Bronchial epithelial cell (primary cell): Measurements from ENCODE around the gene PRIMPOL. TPM values are rescaled to one million over a fixed set of nuclear protein-coding genes. Genes with fewer than 3 reads are reported as not detected.
A peak's percentile ranks its signal among the peaks of the same experiment; 100 is the strongest.
"Not testable (repeated sequence)": the region's sequence is repeated elsewhere in the genome, so short reads cannot be mapped to it uniquely, and the experiment has no call there.

Experiments used
- DNase-seq: peaks from one replicate; pipeline ENCODE4 v3.0.0-alpha.2; 2010; ENCODE audit warnings: low read depth
- FAIRE-seq: peaks from 2 replicates; lab custom pipeline; 2011; peaks lifted over from hg19 to GRCh38; lab: Jason Lieb, UNC
- H3K27me3 ChIP-seq: 2 replicates; pipeline ENCODE4 v1.5.1; 2011; ENCODE audit warnings: low read length; ENCODE audit not compliant: control insufficient read depth, insufficient read depth
- H3K36me3 ChIP-seq: 2 replicates; pipeline ENCODE4 v1.5.1; 2011; ENCODE audit warnings: low read length; ENCODE audit not compliant: control insufficient read depth, insufficient read depth
- H3K4me3 ChIP-seq: 2 replicates; pipeline ENCODE4 v1.5.1; 2011; ENCODE audit warnings: mild to moderate bottlenecking, low read depth, low read length, control low read depth
- CTCF ChIP-seq: IDR thresholded peaks from 2 replicates; pipeline ENCODE4 v1.5.1; 2011; ENCODE audit warnings: mild to moderate bottlenecking, moderate library complexity, low read length, control low read depth, inconsistent platforms; ENCODE audit not compliant: insufficient read depth, severe bottlenecking
- total RNA-seq: library from RNA; depleted of rRNA; stranded (reverse); fragments of >200 nt; gene quantifications from 2 replicates; pipeline ENCODE4 v1.2.1, GENCODE V29; 2014

The PRIMPOL gene
- total RNA-seq, 1 donor from 2014 or later = 6.3 TPM

DNA sequence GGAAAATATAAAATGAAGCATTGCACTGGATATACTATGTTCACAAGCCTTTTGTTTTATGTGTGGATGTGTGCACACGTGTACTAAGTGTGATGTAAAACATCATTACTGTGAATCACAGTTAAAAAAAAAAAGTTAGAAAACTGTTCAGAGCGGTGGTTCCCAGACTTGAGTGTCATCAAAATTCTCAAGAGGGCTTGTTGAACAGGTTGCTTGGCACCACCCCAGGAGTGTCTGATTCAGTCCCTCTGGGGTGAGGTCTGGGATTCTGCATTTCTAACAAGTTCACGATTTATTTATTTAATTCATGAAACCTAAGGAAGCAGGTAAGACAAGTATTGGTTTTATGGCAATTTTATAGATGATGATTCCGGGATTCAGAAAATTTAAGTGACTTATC lies 82.6 kb downstream of the PRIMPOL start:
- TF ChIP-seq CTCF = no peak
- Histone ChIP-seq H3K4me3 (no peak overlapping the region), H3K36me3 (no peaks in the 10 kb centered on the region), H3K27me3 (no peaks in the 10 kb centered on the region)
- FAIRE-seq (no peak), DNase-seq (peak; percentile 98)

- no peak for FAIRE-seq
- peak; percentile 92 for DNase-seq
- Histone ChIP-seq H3K4me3 (peak within 1 kb of the TSS; percentile 72), H3K36me3 (no peaks in the 10 kb centered on the region), H3K27me3 (no peaks in the 10 kb centered on the region)
- no peak for TF ChIP-seq CTCF
Observed at GRCh38 chr4:184733654-184734524, 84.4 kb downstream of the PRIMPOL start, which contains the start of gene CENPU. Gene CENPU, minus strand, starts transcription at chr4:184734096. Its CDS starts 34 bp downstream, at chr4:184734062.

GRCh38 chr4:184734758-184735157 lies 85.2 kb downstream of the PRIMPOL start:
- Histone ChIP-seq H3K36me3 (no peaks in the 10 kb centered on the region), H3K4me3 (peak overlapping the region; percentile 72), H3K27me3 (no peaks in the 10 kb centered on the region)
- TF ChIP-seq CTCF = no peak
- no peak for FAIRE-seq
- DNase-seq = no peak

DNA sequence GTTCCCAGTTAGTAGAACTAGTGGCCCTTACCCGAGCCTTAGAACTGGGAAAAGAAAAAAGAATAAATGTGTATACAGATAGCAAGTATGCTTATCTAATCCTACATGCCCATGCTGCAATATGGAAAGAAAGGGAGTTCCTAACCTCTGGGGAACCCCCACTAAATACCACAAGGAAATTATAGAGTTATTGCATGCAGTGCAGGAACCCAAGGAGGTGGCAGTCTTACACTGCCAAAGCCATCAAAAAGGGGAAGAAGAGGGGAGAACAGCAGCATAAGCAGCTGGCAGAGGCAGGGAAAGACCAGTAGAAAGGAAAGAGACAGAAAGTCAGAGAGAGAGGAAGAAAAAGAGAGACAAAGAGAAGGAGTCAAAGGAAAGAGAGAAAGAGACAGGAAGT lies 90.0 kb downstream of the PRIMPOL start:
- H3K4me3 ChIP-seq, DNase-seq, H3K27me3 ChIP-seq, FAIRE-seq, H3K36me3 ChIP-seq: not testable (repeated sequence)

DNA sequence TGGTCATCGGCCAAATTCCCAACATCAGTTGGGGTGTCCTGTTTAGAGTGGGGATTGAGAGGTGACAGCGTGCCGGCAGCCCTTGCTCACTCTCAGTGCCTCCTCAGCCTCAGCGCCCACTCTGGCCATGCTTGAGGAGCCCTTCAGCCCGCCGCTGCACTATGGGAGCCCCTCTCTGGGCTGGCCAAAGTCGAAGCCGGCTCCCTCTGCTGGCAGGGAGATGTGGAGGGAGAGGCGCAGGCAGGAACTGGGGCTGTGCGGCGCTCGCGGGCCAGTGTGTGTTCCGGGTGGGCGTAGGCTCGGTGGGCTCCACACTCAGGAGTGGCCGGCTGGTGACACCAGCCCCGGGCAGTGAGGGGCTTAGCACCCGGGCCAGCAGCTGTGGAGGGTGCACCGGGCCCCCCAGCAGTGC lies 91.4 kb downstream of the PRIMPOL start:
- TF ChIP-seq CTCF = no peak
- H3K4me3 ChIP-seq = no peak overlapping the region
- FAIRE-seq (no peak), DNase-seq (no peak)
- H3K36me3 ChIP-seq = no peaks in the 10 kb centered on the region
- H3K27me3 ChIP-seq = no peaks in the 10 kb centered on the region

GRCh38 chr4:184741651-184742050 lies 92.1 kb downstream of the PRIMPOL start:
- not testable (repeated sequence) for H3K27me3 ChIP-seq, FAIRE-seq, H3K36me3 ChIP-seq, H3K4me3 ChIP-seq, DNase-seq
